ENCODE data around the gene SEC14L5.

DNA sequence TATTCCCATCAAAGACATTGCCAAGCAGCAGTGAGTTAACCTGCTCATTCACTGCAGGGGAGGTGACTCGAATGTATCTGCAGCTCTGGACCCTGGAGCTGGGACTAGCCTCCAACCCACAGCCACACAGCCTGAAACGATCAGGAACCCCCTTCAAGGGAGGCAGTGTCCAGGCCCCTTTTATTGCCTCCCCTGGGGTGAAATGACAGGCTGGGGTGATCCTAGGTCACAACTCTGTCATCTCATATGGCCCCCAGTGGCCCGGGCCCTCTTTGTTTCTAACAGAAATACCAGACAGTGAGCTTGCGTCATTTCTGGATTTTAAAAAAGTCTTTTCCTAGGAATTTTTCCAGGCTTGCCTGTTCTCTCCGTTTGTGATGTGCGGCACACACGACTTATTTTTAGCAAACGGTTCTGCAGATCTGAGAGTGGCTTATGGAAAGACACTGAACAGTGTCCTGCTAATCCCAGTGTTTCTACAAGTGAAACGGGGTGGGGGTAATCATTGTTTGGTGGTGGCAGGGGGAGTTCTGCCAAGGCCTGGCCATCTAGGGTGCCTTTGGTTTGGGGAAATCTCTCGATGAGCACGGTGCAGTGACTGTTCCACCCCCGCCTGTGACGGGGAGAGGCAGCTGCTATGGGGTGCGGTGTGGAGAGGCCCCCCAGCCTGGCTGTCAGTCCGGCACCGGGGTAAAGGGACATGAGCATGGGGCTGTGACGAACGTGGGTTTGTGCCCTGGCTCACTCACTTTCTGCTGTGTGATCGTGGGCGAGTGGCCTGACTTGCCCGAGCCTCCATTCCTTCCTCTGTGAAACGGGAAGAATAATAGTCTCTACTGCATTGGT, 48.4 kb downstream of the SEC14L5 start:
- TF ChIP-seq, protein P1, sequence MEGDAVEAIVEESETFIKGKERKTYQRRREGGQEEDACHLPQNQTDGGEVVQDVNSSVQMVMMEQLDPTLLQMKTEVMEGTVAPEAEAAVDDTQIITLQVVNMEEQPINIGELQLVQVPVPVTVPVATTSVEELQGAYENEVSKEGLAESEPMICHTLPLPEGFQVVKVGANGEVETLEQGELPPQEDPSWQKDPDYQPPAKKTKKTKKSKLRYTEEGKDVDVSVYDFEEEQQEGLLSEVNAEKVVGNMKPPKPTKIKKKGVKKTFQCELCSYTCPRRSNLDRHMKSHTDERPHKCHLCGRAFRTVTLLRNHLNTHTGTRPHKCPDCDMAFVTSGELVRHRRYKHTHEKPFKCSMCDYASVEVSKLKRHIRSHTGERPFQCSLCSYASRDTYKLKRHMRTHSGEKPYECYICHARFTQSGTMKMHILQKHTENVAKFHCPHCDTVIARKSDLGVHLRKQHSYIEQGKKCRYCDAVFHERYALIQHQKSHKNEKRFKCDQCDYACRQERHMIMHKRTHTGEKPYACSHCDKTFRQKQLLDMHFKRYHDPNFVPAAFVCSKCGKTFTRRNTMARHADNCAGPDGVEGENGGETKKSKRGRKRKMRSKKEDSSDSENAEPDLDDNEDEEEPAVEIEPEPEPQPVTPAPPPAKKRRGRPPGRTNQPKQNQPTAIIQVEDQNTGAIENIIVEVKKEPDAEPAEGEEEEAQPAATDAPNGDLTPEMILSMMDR (IDR thresholded peaks at IDR 0.05; ENCODE audit: extremely low read depth in 1 of 2, insufficient read depth in 1 of 2, low read depth in 1 of 2, low read length in 2 of 2) = no peak
- no peak for TF ChIP-seq POLR2AphosphoS5 (IDR thresholded peaks at IDR 0.05; ENCODE audit: insufficient read depth, low read depth, low read length)
- TF ChIP-seq POLR2A (IDR thresholded peaks at IDR 0.05; ENCODE audit: low read depth, low read length) = no peak
- TF ChIP-seq EZH2 (IDR thresholded peaks at IDR 0.05; ENCODE audit: borderline replicate concordance, low read depth, low read length, severe bottlenecking) = no peak

All from endothelial cell of umbilical vein (primary cell).